ENCODE measurements around the gene SLC38A10.
A peak's percentile ranks its signal among the peaks of the same experiment; 100 is the strongest.

SLC38A10 gene

DNA sequence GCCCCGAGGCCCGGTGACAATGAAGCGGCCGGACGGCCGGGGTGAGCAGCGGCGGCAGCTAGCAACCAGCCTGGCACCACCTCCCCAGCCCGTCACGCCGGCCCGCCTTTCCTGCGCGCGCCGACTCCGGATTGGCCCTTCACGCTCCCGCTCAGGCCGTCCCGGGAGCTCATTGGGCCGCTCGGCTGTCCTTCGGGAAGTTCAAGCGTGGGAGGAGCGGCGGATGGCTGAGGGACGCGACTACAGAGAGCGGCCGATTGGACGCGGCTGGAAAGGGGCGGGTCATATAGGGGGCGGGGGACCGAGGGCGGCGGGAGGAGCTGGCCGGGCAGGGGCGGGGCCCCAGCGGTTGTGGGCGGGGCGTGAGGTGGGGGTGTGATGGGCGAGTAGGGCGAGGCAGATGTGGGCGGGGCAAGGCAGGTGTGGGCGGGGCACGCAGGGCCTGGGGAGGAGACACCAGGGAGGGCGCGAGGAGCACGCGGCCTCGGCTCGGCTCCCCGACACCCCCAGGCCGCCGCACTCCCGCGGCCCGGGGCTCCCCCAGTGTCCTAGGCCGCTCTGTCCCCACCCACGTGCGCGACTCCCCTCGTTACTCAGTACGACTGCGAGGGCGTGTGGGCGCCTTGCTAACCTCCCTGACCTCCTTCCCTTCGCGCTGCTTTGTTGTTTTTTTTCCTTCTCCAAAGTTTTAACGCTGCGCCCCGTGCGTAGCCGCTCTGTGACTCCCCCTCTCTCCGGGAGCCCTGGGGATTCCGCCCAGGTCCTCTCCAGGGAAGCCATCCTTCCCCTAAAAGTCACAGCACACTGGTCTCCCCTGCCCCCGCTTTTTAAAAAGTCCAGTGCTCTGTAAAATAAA, 72.0 kb downstream of the SLC38A10 start, which contains the start of gene CEP131:
TSS of gene CEP131 (minus strand) at position 60 of the 856 bp plus-strand sequence. CDS start 2,909 bp downstream, outside the sequence.
- peak; percentile 98 for DNase-seq

DNA sequence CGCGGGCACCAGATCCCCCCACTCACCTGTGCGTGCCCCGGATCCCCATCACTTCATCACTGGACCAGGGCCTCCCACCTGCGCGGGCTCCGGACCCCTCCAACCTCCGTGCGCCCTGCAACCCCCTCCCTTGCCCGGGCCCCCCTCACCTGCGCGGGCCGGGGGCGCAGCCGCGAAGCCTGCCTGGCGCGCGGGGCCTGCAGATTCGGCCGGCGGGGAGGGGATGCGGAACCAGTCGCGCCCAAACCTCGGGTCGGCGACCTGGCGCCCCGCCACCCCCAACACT, 72.5 kb downstream of the SLC38A10 start:
- no peak for DNase-seq

DNA sequence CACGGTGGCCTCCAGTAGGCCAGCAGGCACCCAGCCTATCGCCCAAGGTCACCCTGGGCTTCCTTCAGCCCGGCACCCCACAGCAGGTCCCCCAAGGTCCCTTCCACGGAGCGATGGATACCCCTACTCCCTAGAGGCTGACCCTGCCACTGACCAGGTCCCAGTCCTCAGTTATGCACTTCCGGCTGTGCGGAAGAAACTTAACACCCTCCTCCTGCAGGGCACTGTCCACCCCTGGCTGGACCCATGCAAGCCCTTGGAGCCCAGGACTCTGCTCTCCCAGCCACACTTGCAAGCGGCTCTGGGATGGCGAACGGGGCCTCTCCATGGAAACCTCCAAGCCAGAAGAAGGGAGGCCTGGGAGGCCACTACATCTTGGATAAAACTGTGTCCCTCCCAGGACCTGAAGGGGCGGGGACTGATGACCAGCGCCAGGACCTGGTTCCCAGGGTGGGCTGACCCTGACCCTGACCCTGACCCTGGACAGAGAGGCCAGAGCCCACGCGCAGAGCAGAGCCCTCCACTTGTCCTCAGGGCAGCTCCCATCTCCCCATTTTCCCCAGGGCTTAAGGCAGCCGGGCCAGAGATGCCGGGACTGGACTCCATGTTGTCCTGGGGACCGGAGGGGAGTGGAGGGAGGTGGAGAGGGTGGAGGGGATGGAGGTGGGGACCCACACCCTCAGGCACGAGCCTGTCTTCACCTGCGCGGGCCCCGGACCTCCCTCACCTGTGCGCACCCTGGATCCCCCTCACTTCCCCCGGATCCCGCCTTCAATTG, 73.1 kb downstream of the SLC38A10 start:
- DNase-seq = no peak

DNA sequence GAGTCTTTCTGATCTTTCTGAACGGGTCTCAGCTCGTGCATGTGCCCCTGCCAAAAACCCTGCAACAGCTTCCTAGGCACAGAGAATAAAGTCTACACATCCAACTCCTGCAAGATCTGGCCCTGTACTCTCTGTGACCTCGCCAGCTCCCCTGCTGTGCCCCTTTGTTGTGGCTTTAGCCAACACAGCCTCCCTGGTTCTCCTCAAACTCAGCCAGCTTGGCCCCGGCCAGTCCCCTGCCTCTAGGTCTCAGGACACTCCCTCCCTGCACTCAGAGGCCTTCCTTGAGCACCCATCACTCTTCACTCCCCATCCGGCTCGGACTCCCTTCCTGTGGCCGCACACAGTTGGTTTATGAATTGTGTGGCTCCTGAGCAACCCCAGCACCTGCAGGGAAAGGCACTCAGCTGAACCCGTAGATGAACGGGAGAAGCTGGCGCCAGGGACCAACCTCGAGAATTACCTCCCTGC, 73.7 kb downstream of the SLC38A10 start:
- DNase-seq = no peak

DNA sequence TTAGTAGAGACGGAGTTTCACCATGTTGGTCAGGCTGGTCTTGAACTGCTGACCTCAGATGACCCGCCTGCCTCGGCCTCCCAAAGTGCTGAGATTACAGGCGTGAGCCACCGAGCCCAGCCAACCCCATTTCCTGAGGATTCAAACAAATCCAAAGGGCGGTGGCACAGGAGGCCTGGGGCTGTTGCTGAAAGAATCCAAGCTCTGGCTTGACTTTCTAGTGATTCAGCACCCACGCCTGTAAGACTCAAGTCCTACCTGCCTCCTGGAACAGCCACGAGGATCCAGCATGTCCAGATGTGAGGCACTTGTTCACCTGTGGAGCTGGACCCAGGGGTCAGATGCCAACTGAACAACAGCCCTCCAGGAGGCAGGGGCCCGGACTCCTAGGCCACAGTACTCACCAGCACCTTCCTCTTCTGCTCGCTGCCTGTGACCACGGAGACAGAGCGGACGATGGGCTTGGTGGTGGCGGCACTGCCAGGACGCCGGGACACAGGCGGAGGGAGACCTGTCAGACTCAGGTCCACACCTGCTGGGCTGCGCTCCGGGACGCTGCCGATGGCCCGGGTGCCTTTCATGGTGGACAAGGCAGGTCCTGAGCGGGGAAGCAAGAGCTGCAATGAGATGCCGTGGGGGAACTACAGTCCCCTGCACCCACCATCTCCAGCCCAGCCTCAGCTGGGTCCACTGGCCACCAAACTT, 75.5 kb downstream of the SLC38A10 start:
- no peak for DNase-seq

DNA sequence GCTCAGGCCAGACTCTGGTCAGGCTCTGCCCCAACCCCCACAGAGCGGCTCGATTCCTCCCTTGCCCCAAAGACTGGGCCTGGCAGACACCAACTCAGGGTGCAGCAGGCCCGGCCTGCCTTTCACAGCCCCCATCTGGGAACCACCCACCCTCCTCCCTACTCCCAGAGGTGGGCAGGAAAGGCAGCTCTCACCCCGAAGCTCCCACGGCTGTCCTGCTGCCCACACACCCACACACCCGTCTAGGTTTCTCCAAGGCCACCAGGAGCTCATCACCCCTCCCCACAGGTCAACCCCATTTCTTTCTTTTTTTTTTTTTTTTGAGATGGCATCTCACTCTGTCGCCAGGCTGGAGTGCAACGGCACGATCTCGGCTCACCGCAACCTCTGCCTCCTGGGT, 76.1 kb downstream of the SLC38A10 start:
- DNase-seq = no peak

DNA sequence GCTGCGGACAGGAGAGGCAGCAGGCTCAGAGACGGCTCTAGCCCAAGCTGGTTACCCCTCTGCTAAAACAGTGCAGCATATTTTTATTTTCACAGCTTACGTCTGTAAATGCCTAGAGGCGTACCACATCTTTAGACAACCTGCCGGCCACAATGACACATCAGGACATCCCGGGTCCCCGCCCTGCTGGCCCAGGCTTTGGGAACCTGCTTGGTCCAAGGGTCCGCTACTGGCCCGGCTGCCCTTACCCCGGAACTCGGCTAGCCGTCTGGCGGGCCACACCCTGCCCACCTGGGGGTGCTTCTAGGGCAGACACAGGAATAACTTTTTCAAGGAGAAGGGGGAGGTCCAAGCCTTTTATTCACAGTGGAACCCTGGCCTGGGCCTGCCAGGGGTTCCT, 76.6 kb downstream of the SLC38A10 start:
- no peak for DNase-seq

DNA sequence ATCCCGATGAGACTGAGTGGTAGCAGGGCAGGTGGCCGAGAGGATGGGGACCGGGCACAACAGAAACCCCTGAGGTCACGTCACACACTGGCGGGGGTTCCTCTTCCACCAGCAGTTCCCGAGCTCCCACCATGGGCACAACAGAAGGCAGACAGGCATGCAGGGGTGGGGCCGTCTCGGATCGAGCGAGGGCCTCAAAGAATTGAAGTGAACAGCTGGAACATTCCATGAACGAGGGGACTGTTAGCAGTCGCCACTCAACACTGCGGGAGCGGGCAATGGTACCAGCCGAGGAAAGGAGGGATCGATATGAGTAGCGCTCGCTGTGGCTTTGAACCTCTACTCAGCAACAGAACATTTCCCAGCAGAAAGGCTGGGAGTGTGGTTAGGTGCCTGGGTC, 77.6 kb downstream of the SLC38A10 start:
- DNase-seq = no peak

DNA sequence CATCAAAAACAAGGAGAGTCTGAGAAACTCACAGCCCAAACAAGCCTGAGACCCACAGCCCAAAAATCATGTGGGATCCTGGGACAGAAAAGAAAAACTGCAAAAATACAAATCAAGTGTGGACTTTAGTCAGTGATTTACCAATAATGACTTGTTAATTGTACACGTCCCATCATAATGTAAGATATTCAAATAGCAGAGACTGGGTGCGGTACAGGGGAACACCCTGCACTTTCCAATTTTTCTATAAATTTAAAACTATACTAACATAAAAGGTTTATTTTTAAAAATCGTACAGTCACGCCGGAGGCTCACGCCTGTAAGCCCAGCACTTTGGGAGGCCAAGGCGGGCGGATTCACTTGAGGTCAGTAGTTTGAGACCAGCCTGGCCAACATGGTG, 81.1 kb downstream of the SLC38A10 start:
- DNase-seq = no peak

DNA sequence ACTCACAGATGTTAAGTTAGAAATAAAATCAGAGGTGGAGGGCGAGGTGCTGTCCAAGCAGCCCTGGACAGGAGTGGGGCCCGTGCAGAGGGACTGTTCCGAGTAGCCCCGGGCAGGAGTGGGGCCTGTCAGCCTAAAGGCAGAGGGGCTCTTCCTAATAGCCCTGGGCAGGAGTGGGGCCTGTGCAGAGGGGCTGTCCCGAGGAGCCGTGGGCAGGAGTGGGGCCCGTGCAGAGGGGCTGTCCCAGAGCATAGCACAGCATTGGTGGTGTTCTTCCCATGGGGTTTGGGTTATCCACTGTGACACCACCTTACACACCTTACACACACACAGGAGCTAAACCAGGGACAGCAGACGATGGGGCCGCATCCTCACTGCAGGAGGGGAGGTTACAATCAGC, 82.7 kb downstream of the SLC38A10 start:
- DNase-seq = no peak

DNA sequence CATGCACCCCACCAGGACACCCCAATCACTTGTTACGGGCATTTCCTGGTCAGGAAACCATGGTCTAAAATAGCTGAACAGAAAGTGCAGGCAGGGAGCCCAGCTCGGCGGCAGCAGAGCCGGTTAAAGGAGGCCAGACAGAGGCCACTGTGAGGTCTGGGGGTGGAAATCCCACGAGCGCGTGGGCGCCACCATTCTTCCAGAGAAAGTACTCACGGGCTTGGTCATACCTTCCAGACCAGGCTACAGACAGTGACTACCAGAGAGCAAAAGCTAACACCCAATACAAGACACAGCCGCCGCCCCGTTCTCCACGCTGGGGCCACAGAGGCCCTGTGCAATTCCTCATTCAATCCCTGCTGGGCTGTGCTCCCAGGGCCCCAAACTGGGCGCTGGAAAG, 84.2 kb downstream of the SLC38A10 start:
- no peak for DNase-seq

DNA sequence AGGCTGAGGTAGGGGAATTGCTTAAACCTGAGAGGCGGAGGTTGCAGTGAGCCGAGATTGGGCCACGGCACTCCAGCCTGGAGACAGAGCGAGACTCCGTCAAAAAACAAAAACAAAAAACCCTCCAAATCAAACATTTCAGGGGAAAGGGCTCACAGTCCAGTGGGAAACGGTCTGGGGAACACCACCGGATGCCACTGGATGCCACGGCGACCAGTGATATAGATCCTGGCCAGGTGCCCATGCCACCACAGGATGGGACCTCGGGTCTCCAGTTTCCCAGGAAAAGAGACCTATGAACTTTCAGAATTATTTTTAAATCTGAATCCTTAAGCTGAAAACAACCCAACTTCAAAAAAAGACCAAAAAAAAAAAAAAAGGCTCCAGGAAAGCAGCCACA, 84.6 kb downstream of the SLC38A10 start:
- no peak for DNase-seq

DNA sequence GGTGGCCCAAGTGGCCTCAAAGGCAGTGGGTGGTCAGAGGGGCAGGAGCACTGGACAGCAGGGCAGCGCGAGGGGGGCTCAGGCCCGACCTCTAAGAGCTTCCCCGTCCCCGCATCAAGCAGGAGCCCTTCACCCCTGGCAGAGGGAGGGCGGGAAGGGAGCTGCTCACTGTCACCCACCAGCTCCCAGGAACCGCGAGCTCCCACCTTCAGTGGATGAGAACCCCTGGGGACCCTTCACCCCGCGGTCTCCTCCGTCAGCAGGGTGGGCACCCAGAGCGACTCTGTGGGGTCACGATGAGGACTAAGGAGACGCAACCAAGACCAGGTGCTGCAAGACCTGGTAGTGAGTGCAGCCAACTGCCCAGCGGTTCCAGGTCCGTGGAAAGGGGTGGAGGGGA, 86.0 kb downstream of the SLC38A10 start:
- no peak for DNase-seq

DNA sequence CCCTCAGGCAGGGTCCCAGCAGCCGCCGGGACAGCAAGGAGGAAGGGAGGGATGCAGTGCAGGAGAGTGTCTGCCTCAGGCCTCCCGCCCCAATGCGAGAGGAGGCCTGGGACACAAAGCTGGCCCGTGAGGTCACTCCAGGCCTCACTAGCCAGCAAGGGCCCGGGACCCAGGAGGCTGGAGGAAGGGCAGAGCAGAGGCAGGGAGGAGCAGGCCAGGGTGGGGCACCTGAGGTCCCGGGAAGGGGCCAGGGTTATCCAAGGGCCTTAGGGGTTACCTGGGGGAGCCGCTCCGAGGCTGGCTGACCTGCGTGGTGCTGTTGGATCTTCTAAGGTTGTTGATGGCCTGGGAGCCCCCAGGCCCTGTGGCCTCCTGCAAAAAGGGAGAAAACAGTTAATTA, 86.5 kb downstream of the SLC38A10 start:
- DNase-seq = no peak

DNA sequence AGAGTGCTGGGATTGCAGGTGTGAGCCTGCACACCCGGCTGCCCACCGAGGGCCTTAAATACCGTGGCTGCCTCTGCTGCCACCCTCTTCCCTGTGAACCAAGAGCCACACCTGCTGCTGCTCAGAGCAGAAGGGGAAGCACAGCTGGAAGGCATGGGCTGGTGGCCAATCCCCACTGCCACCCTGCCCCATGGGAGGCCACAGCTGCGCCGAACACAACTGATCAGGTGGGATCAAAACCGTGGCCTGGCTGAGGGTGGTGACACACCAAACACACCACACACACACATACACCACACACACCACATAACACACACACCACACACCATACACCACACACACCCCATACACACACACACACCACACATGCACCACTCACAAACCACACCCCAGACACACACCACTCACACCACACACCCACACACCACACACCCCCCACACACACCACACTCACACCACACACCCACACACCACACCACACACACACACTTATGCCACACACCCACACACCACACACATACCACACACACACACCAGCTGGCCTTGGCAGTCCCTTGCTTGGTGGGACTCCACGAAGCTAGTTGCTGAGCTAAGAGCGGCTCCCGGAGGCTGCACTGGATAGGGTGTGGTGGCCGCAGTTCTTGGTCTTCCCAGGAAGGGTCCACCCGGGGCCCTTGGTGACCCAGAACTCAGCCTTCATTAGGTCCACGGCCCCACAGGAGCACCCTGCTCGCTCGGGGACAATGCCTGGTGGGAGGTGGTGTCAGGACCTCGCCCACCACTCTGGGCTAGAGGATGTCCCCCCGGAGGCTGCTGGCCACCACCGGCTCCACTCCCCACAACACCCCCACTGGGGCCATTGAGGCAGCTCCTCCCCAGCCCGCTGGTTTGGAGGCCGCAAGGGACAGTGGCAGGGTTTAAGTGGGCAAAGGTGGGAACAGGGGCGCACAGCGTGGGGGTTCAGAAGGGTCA, 87.2 kb downstream of the SLC38A10 start:
- DNase-seq = no peak

DNA sequence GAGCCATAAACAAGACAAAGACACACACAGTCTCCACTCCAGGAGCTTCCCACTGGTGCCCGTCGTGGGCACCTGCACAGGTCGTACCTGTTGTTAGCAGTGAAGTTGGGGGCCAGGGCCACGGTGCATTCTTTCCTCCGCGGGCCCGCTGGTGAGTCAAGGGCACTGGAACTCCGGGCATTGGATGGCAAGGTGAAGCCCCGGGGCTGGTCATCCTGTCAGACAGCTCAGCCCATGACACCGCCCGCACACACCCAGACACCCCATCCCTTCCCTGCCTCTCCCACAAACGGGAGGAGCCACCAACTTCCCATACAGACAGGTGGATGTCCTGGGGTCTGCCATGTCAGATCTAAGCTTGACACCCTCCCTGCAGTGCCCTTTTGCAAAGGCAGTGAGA, 88.5 kb downstream of the SLC38A10 start:
- DNase-seq = no peak

DNA sequence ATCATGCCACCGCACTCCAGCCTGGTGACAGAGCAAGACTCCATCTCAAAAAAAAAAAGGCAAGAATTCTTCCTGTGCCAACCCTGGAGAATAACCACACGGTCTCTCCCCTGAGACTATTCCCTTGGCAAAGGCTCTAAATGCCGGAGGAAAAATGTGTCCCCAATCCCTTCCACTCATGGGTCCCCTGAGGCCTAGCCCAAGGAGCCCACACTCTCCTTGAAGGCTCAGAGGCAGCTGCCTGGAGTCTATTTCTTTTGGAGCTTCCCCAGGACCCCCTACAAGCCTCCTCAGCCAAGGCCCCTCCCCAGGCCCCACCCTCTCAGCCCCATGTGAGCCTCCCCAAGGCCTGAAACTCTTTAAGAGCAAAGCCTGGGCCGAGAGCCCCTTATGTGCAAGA, 88.9 kb downstream of the SLC38A10 start:
- no peak for DNase-seq

DNA sequence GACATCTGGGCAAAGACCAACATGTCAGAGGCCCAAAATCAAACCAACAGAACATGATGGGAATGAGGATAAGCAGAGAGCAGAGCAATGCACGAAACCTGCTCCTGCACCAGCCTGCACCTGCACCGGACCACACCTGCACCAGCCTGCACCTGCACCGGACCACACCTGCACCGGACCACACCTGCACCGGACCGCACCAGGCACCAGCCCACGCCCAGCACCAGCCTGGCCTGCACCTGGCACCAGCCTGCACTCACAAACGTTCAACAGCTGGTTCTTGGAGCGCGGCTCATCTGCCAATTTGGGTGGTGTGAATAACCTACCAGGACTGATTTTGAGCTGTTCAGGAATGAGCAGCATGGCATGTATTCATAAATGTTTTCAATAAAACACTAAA, 90.5 kb downstream of the SLC38A10 start:
- no peak for DNase-seq

DNA sequence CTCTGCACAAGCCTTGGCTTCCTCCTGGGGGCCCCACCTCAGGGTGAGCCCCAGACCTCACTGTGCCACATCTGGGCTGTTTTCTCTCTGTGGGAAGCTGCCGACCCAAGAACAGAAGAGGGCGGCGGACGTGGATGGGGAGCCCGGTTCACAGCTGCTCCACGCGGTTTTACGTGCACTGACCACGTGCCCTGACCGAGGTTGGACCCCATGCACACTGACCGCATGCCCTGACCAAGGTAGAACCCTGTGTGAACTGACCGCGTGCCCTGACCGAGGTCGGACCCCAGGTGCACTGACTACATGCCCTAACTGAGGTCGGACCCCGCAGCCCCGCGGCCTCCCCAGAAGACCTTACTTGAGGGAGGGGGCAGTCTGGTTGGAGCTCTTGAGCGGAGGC, 92.0 kb downstream of the SLC38A10 start:
- no peak for DNase-seq

DNA sequence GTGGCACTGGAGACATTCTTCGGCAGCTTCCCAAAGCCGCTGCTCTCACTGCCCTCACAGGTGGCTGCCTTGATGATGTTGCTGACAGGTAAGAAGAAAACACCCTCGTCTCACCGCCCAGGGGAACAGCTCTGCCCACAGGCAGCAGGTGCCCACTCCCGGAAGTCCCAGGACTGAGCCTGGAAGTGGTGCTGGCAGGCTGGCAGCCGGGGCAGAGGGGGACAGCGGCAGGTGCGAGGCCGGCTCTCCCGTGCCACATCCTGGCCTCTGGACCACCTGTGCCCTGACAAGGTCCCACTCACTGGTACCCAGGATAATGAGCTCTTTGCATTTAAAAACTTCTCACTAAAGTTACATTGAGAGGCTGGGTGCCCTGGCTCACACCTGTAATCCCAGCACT, 92.8 kb downstream of the SLC38A10 start:
- DNase-seq = no peak

DNA sequence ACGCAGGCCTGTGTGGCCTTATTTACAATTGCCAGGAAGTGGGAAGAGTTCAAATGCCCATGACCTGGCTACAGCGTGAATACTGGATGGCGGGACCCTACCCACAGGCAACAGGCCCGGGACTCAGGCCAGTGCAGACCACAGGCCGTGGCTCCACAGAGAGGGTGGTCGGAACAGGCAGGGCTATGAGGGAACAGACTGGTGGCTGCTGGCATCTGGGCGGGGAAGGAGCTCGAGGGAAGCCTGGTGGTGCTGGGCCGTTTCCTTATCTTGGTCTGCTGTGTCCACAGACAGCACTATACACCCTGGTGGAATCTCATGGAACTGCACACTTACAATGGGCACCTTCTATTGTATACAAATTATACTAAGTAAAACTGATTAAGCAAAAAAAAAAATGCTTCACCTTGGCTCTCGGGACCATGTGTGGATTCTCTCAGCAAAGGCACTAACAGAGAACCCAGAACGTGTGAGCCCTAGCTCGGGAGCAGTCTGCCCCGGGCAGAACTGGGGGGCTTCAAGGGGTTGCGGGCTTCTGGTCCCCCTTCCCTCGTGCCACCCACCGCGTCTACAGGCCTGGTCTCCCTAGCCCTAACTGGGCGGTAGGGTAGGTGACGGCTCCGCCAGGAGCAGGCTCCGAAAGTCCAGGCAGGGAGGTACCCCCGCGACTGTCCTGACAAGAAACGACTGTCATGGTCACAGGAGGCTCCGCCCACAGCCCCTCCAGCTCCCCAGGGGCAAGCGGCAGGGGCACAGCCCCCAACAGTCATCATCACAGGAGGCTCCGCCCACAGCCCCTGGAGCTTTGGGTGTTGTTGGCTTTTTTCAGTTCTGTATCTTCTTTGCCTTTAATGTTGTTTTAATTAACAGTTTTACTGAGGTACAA, 94.2 kb downstream of the SLC38A10 start:
- DNase-seq = peak; percentile 50
